Nephron (organoid): ENCODE data around the gene OR10G3.

Source experiments
- H3K27ac Mint-ChIP-seq, 3 experiments: 2 replicates each; pipeline ENCODE4 v1.8.0; 2020; ENCODE audit warnings: mixed read lengths in 3 of 3, mild to moderate bottlenecking in 2 of 3, moderate library complexity in 1 of 3
- H3K27me3 Mint-ChIP-seq: 2 replicates; pipeline ENCODE4 v1.8.0; 2021; ENCODE audit warnings: low read depth, mild to moderate bottlenecking, moderate library complexity, mixed read lengths
- H3K36me3 Mint-ChIP-seq: 2 replicates; pipeline ENCODE4 v1.8.0; 2020; ENCODE audit warnings: low read depth, mixed read lengths
- H3K4me1 Mint-ChIP-seq: 2 replicates; pipeline ENCODE4 v1.8.0; 2020; ENCODE audit warnings: mixed read lengths
- H3K4me3 Mint-ChIP-seq, 3 experiments: 2 replicates each; pipeline ENCODE4 v1.8.0; 2020; ENCODE audit warnings: mild to moderate bottlenecking in 3 of 3, mixed read lengths in 3 of 3, moderate library complexity in 2 of 3
- H3K9me3 Mint-ChIP-seq: 2 replicates; pipeline ENCODE4 v1.8.0; 2020; ENCODE audit warnings: mixed read lengths
- CTCF ChIP-seq, 3 experiments: fragments of 200-600 bp; sonication (generic); IDR thresholded peaks; one replicate each; pipeline ENCODE4 v1.5.0; 2021; ENCODE audit warnings: antibody characterized with exemption in 3 of 3; ENCODE audit not compliant: unreplicated experiment in 3 of 3

The OR10G3 gene

GRCh38 chr14:21520767-21521166, 59.1 kb downstream of the OR10G3 start:
- Mint-ChIP-seq H3K4me3 (peak overlapping the region in 1 of 3 experiments; percentile 62), H3K27me3 (no peaks in the 10 kb centered on the region), H3K4me1 (peaks cover 14% of the 10 kb centered on the region), H3K27ac (no peak overlapping the region), H3K9me3 (no peaks in the 10 kb centered on the region), H3K36me3 (peaks cover 53% of the 10 kb centered on the region)
- TF ChIP-seq CTCF (IDR thresholded peaks at IDR 0.05; ENCODE audit: unreplicated experiment in 3 of 3) = no peak

GRCh38 chr14:21518725-21519124, 61.2 kb downstream of the OR10G3 start:
- Mint-ChIP-seq H3K36me3 (peaks cover 41% of the 10 kb centered on the region), H3K9me3 (no peaks in the 10 kb centered on the region), H3K27ac (peak overlapping the region in 1 of 3 experiments; percentile 11), H3K4me1 (peaks cover 14% of the 10 kb centered on the region), H3K4me3 (no peak overlapping the region), H3K27me3 (no peaks in the 10 kb centered on the region)
- no peak for TF ChIP-seq CTCF (IDR thresholded peaks at IDR 0.05; ENCODE audit: unreplicated experiment in 3 of 3)
